Measurements from ENCODE around the gene SLIT3.

The SLIT3 gene

GRCh38 chr5:168992016-168992415, 308.9 kb downstream of the SLIT3 start:
- ChIA-PET POLR2A (interaction anchor here (2.0 kb wide), 1 partner anchor 592 kb away, joined by 6 read pairs; the partner anchor contains the start of gene SPDL1), CTCF (interaction anchor here (0.8 to 1.8 kb wide), 4 partner anchors 13 to 309 kb away, joined by 3 to 5 read pairs (median 4); partner anchors contain the start of gene SLIT3)
- DNase-seq (ENCODE audit: extremely low spot score): no peak
- TF ChIP-seq FOXA1 (IDR thresholded peaks at IDR 0.05) (no peak), FOXK2 (IDR thresholded peaks at IDR 0.05) (no peak), SP1 (IDR thresholded peaks at IDR 0.05) (no peak), SUZ12 (IDR thresholded peaks at IDR 0.05) (no peak), ELF4 (IDR thresholded peaks at IDR 0.05) (no peak), FOXM1 (IDR thresholded peaks at IDR 0.05; ENCODE audit: borderline replicate concordance) (no peak), NFRKB (IDR thresholded peaks at IDR 0.05) (no peak), ARNT (IDR thresholded peaks at IDR 0.05) (no peak), CTBP1 (IDR thresholded peaks at IDR 0.05; ENCODE audit: borderline replicate concordance) (no peak), ZNF384 (IDR thresholded peaks at IDR 0.05) (no peak), BHLHE40 (IDR thresholded peaks at IDR 0.05; ENCODE audit: borderline replicate concordance) (no peak), HDGF (IDR thresholded peaks at IDR 0.05; ENCODE audit: borderline replicate concordance) (no peak)

- no peak for DNase-seq (ENCODE audit: extremely low spot score)
- CTCF ChIA-PET: interaction anchor here (1.8 to 2.1 kb wide), 2 partner anchors 12 to 310 kb away, joined by 4 to 5 read pairs; partner anchors contain the start of gene SLIT3
- POLR2A ChIA-PET: interaction anchor here (2.0 kb wide), 1 partner anchor 592 kb away, joined by 6 read pairs; the partner anchor contains the start of gene SPDL1
- TF ChIP-seq TARDBP (IDR thresholded peaks at IDR 0.05) (no peak), BHLHE40 (IDR thresholded peaks at IDR 0.05; ENCODE audit: borderline replicate concordance) (no peak), FOXA1 (IDR thresholded peaks at IDR 0.05) (no peak), LEF1 (IDR thresholded peaks at IDR 0.05; ENCODE audit: borderline replicate concordance) (no peak)
Measured at GRCh38 chr5:168991311-168991710, 309.6 kb downstream of the SLIT3 start.

- POLR2A ChIA-PET: no interaction called here
- CTCF ChIA-PET: interaction anchor here (1.8 to 2.1 kb wide), 2 partner anchors 13 to 311 kb away, joined by 4 to 5 read pairs; partner anchors contain the start of gene SLIT3
- TF ChIP-seq TARDBP (IDR thresholded peaks at IDR 0.05): no peak
- no peak for TF ChIP-seq FOXM1 (IDR thresholded peaks at IDR 0.05; ENCODE audit: borderline replicate concordance)
- TF ChIP-seq ZNF384 (IDR thresholded peaks at IDR 0.05): no peak
- no peak for TF ChIP-seq FOXA1 (IDR thresholded peaks at IDR 0.05)
- no peak for TF ChIP-seq HDGF (IDR thresholded peaks at IDR 0.05; ENCODE audit: borderline replicate concordance)
- TF ChIP-seq CTBP1 (IDR thresholded peaks at IDR 0.05; ENCODE audit: borderline replicate concordance): no peak
- TF ChIP-seq LEF1 (IDR thresholded peaks at IDR 0.05; ENCODE audit: borderline replicate concordance): no peak
- no peak for TF ChIP-seq L3MBTL2 (conservative IDR thresholded peaks at IDR 0.05)
- no peak for TF ChIP-seq ELF4 (IDR thresholded peaks at IDR 0.05)
- no peak for TF ChIP-seq FOXK2 (IDR thresholded peaks at IDR 0.05)
- DNase-seq (ENCODE audit: extremely low spot score): no peak
Measured at GRCh38 chr5:168990679-168991078, 310.3 kb downstream of the SLIT3 start.

- no peak for TF ChIP-seq ARNT (IDR thresholded peaks at IDR 0.05)
- no peak for TF ChIP-seq CTBP1 (IDR thresholded peaks at IDR 0.05; ENCODE audit: borderline replicate concordance)
- TF ChIP-seq SP1 (IDR thresholded peaks at IDR 0.05): no peak
- ChIA-PET CTCF (interaction anchor here (0.6 to 2.1 kb wide), 3 partner anchors 13 to 264 kb away, joined by 3 to 4 read pairs (median 4); no protein-coding TSS in a partner anchor), POLR2A (no interaction called here)
- no peak for DNase-seq (ENCODE audit: extremely low spot score)
Measured at GRCh38 chr5:168989731-168990505, 311.0 kb downstream of the SLIT3 start.

- CTCF ChIA-PET: interaction anchor here (1.1 kb wide), 1 partner anchor 313 kb away, joined by 3 read pairs; the partner anchor contains the start of gene SLIT3
- no peak for DNase-seq (ENCODE audit: extremely low spot score)
- TF ChIP-seq NFRKB (IDR thresholded peaks at IDR 0.05) (no peak), LEF1 (IDR thresholded peaks at IDR 0.05; ENCODE audit: borderline replicate concordance) (no peak), HDGF (IDR thresholded peaks at IDR 0.05; ENCODE audit: borderline replicate concordance) (no peak), BHLHE40 (IDR thresholded peaks at IDR 0.05; ENCODE audit: borderline replicate concordance) (no peak), FOXA1 (IDR thresholded peaks at IDR 0.05) (no peak), L3MBTL2 (conservative IDR thresholded peaks at IDR 0.05) (no peak), PKNOX1 (IDR thresholded peaks at IDR 0.05) (no peak), ARNT (IDR thresholded peaks at IDR 0.05) (no peak)
- POLR2A ChIA-PET: no interaction called here
Measured at GRCh38 chr5:168988699-168989098, 312.2 kb downstream of the SLIT3 start.

- CTCF ChIA-PET: interaction anchor here (0.5 to 1.7 kb wide), 22 partner anchors 8 to 593 kb away, joined by 3 to 11 read pairs (median 4); no protein-coding TSS in a partner anchor
- POLR2A ChIA-PET: no interaction called here
- TF ChIP-seq SP1 (IDR thresholded peaks at IDR 0.05) (no peak), PKNOX1 (IDR thresholded peaks at IDR 0.05) (no peak), FOXK2 (IDR thresholded peaks at IDR 0.05) (no peak), BHLHE40 (IDR thresholded peaks at IDR 0.05; ENCODE audit: borderline replicate concordance) (no peak), NFRKB (IDR thresholded peaks at IDR 0.05) (no peak), HDGF (IDR thresholded peaks at IDR 0.05; ENCODE audit: borderline replicate concordance) (no peak), L3MBTL2 (conservative IDR thresholded peaks at IDR 0.05) (no peak), FOXM1 (IDR thresholded peaks at IDR 0.05; ENCODE audit: borderline replicate concordance) (no peak), SUZ12 (IDR thresholded peaks at IDR 0.05) (no peak), TARDBP (IDR thresholded peaks at IDR 0.05) (no peak), ZNF384 (IDR thresholded peaks at IDR 0.05) (no peak), LEF1 (IDR thresholded peaks at IDR 0.05; ENCODE audit: borderline replicate concordance) (no peak), ELF4 (IDR thresholded peaks at IDR 0.05) (no peak), FOXA1 (IDR thresholded peaks at IDR 0.05) (no peak)
- DNase-seq (ENCODE audit: extremely low spot score): peak; percentile 76
Measured at GRCh38 chr5:168987543-168988300, 313.2 kb downstream of the SLIT3 start.
